HG03521 (cell line): ENCODE measurements around the gene NAPSA.
"Not testable (repeated sequence)": the region's sequence is repeated elsewhere in the genome, so short reads cannot be mapped to it uniquely, and the experiment has no call there.

Source experiments
- ATAC-seq: cut with Tn5 transposase; IDR thresholded peaks from one replicate; pipeline ENCODE4 v1.9.1; 2021; ENCODE audit warnings: mild to moderate bottlenecking, moderate library complexity; ENCODE audit not compliant: unreplicated experiment

NAPSA gene

DNA sequence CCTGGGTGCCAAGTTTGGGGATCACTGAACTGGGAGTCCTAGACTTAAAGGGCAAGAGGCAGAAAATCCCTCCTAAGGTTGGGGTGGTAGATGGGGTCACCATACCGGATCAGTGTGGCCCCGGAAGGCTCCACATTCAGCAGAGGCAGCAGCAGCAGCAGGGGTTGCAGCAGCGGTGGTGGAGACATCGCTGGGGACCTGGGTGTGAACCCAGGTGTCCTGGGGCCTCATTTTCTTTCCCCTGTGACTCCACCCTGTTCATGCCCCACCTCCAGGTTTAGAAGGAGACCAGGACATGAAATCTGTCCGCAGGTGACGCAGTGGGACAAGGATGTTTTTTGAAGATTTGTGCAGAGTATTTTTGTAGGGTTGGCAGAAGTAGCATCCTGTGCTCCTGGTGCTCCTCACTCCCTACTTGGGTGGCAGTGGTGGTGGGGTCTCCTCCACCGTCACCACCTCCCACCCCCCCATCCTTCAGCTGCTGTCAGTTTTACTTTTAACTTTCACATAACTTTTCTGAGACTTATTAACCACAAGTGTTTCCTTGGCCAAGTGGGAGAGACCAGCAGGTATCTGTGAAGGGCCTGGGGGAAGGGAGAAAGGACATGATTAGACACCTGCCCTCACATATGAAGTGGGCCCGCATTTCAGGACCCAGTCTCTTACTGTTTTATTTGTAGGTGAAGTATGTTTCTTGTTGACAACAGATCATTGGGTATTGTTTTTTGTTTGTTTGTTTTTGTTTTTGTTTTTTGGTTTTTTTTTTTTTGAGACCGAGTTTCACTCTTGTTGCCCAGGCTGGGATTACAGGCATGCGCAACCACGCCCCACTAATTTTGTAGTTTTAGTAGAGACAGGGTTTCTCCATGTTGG lies at the start of gene NAPSA:
Gene NAPSA, minus strand, starts transcription at position 206 of the 873 bp plus-strand sequence. Its CDS starts 18 bp downstream, at position 188.
- ATAC-seq = no peak

DNA sequence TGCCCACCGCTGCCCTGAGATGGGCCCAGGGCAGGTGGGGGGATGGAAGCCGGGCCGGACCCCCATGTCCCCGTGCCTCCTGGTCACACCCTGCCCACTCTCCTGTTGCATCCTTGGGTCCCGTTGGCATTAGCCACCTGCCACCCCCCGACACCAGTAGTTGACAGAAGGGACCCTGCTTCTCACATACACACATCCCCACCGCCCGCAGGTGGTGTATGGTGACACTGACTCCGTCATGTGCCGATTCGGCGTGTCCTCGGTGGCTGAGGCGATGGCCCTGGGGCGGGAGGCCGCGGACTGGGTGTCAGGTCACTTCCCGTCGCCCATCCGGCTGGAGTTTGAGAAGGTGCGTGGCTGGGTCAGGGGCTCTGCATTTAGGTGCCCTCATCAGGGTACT lies 48.1 kb upstream of the NAPSA start:
- ATAC-seq = no peak

DNA sequence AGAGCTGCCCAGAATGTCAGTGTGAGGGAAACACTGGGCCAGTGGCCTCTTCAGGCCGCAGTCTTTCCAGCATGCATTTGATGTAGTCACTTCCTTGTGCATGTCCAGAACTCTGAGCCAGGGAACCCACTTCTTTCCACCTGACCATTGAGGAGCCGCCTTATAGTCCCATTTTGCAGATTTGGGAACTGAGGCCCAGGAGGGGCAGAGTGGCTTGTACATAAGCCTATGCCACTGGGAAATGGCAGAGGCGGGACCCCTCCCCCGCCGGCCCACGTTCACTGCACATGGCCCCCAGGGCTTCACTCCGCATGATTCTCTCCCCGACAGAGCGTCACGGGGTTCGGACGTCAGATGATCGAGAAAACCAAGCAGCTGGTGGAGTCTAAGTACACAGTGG lies 47.7 kb upstream of the NAPSA start:
- no peak for ATAC-seq

DNA sequence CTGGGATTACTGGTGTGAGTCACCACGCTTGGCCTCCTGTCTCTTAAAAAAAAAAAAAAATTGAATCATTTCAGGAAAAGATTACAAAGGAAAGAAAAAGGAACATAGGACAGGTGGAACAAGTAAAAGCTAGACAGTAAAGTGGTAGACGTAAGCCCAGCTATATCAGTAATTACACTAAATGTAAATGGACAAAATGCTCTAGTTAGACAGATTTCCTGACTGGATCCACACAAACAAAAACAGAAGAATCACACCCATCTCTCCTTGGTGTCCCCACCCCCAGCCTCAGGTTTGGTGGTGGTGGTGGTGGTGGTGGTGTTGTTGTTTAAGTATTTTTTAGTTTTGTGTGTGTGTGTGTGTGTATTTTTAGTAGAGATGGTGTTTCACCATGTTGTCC lies 47.0 kb upstream of the NAPSA start:
- no peak for ATAC-seq

DNA sequence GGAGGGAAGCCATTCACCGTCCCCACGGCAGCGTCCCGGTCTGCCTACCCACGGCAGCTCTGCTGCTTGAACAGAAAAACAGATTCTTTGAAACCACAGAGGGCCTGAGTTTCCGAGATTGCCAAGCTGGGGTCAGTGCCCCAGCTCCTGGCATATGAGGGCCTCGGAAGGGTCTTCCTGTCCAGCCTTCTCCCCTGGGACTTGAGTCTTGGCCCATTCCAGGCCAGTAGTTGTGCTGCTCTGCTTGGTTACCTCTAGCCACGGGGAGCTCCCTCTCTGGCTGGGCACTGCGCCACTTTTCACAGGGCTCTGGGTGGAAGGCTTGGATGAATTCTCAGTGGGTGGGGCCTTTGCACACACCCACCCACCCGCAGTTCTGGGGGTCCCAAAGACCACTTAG lies 44.7 kb upstream of the NAPSA start:
- ATAC-seq = no peak

DNA sequence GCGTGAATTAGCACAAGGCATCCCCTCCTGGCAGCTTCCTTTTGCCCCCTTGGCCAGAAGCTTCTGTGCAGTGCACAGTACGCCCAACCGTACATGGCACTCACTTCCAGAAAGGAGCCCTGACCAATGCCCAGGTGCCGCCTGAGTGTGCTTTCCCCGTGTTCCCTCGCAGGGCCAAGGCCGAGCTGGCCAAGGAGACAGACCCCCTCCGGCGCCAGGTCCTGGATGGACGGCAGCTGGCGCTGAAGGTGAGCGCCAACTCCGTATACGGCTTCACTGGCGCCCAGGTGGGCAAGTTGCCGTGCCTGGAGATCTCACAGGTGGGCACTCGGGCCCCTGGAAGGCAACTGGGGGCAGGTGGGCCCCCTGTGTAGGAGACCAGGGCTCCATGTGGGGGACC lies 43.9 kb upstream of the NAPSA start:
- ATAC-seq = no peak

DNA sequence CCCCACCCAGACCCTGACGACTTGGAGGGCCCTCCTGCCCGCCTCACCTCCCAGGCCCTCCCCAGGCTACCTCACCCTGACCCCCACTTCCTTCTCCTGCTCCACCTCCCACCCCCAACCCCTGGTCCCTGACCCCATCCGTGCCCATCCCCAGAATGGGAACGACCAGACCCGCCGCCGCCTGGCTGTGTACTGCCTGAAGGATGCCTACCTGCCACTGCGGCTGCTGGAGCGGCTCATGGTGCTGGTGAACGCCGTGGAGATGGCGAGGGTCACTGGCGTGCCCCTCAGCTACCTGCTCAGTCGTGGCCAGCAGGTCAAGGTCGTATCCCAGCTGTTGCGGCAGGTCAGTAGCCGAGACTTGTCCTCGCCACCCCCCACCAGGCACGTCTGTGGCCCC lies 41.4 kb upstream of the NAPSA start:
- ATAC-seq = no peak

DNA sequence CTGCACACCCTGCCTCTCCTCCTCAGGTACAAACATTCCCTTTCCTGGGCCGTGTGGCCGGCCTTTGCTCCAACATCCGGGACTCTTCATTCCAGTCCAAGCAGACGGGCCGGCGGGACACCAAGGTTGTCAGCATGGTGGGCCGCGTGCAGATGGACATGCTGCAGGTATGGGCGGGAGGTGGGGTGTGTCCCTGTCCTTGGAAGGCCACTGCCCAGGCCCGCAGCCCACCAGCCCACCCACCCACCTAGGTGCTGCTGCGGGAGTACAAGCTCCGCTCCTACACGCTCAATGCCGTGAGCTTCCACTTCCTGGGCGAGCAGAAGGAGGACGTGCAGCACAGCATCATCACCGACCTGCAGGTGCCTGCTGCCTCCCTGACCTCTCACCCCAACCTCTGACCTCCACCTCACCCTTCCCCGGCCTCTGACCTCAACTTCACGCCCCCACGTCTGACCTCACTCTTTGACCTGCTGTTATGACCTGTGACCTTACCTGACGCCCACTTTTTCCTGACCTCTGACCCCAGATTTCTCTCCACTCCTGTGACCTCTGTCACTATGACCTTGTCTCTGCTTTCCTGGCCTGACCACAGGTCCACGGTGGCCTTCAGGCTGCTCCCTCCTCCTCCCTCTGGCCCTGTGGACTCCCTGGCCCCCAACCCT lies 40.8 kb upstream of the NAPSA start:
- no peak for ATAC-seq

DNA sequence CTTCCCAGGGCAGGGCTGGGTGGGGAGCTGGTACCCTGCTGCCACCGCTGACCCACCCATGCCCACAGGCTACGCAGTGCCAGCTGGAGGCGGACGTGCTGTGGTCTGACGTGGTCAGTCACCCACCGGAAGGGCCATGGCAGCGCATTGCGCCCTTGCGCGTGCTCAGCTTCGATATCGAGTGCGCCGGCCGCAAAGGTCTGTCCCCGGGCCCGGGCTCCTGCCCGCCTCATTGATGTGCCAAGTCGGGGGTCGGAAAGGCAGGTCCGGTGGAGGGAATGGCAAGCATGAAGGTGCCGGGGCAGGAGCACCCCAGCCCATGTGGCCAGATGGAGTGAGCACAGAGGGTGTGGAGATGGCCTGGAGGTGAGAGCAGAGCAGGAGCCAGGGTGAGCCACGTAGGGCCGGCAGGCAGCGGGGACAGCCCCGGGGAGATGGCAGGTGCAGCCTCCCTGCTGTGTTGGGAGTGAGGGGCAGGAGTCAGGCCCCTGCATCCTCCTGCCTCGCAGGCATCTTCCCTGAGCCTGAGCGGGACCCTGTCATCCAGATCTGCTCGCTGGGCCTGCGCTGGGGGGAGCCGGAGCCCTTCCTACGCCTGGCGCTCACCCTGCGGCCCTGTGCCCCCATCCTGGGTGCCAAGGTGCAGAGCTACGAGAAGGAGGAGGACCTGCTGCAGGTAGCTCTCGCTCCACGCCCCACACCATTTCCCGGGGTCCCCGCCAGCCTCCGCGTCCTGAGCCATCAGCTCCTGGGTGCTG lies 37.3 kb upstream of the NAPSA start:
- ATAC-seq = no peak

DNA sequence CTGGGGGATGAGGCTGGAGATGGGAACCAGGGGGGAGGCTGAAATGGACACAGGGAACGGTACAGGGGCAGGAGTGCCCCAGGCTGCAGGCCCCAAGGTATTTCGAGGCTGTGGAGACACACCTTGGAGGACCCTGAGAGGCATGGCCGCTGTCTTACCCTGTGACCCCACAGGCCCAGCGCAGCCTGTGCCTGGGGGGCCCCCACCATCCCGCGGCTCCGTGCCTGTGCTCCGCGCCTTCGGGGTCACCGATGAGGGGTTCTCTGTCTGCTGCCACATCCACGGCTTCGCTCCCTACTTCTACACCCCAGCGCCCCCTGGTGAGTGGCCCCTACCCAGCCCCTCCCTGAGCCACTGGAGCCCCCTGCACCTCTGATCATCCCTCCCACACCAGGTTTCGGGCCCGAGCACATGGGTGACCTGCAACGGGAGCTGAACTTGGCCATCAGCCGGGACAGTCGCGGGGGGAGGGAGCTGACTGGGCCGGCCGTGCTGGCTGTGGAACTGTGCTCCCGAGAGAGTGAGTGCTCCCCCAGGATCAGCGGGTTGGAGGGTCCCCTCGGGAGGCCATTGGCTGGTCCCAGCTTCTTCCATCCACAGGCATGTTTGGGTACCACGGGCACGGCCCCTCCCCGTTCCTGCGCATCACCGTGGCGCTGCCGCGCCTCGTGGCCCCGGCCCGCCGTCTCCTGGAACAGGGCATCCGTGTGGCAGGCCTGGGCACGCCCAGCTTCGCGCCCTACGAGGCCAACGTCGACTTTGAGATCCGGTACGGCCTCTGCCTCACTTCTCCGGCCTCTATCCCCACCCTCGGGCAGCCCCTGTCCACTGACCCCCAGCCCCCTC lies 36.4 kb upstream of the NAPSA start:
- no peak for ATAC-seq

DNA sequence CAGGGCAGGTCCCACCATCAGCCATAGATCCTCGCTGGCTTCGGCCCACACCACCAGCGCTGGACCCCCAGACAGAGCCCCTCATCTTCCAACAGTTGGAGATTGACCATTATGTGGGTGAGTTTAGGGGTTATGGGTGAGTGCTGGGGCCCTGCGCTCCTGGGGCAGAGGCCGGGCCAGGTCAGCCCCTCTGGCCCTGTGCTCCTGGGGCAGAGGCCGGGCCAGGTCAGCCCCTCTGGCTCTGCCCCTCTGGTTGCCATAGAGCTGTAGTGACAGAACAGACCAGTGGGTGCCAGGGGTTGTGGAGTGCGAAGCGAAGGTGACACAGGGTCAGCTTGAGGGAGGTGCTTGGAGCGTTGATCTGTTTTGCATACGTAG lies 33.9 kb upstream of the NAPSA start:
- ATAC-seq = no peak

DNA sequence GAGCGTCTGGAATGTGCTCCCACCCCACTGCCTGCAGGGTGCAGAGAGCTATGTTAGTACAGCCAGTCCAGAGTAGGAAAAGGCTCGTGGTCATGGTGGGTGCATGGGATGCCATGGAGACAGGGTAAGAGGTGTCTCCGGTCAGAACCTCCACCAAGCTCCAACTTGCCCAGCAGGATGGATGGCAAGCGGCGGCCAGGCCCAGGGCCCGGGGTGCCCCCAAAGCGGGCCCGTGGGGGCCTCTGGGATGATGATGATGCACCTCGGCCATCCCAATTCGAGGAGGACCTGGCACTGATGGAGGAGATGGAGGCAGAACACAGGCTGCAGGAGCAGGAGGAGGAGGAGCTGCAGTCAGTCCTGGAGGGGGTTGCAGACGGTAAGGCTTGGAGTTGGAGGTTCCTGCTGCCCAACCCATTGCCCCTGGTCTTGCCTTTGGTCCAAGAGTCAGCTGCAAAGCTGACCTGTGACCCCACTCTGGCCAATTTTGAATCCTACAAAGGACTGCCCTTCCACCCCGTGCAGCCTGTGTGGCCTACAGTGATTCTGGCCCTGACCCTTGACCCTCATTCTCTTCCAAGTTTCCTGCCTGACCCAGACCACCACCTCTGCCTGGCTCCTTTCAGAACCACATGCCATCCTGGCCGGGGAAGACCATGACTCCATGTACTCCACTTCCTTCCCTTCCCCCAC lies 33.4 kb upstream of the NAPSA start:
- ATAC-seq = no peak

DNA sequence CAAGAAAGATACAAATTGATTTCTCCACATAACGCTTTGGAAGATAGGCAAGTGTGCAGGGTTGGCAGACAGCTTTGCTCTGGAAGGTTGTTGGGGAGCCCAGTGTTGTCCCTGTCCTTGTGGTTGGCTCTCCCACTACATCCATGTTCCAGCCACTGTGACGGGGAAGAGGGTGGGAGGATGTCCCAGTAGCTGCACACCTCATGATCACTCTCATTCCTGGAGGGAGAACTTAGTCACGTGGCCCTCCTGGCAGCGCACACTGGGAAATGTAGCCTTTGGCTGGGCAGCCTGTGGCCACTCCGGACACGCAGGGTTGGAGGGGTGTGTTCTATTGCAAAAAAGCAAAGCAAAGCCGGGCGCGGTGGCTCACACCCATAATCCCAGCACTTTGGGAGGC lies 28.6 kb upstream of the NAPSA start:
- no peak for ATAC-seq

DNA sequence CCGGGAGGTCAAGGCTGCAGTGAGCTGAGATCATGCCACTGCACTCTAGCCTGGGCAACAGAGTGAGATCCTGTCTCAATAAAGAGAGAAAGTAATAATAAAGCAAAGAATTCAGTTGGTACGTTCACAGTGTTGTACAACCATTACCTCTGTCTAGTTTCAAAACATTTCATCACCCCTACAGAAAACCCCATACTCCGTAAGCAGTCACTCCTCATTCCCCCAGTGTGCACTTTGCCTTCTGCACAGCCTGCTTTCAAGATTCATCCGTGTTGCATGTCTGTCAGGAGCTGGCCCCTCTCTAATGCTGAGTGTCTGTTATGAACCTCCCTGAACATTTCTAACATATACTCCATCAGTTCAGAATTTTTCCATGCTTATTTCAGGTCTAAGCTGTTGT lies 28.1 kb upstream of the NAPSA start:
- ATAC-seq = no peak

DNA sequence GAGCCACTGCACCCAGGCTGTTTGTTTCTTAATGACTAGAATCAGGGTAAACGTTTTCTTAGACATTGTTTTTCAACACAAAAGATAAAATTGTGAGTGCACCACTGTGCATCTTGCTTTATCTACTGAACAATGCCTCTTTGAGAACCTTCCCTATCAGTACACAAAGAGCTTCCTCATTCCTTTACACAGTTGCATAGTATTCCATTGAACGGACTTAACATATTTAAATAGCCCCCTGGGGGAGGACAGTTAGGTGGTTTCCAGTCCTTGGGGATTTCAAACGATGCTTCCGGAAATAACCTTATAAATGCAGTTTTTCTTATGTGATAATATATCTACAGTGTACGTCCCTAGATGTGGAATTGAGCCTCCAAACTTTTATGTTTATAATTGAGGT lies 27.3 kb upstream of the NAPSA start:
- ATAC-seq = no peak

DNA sequence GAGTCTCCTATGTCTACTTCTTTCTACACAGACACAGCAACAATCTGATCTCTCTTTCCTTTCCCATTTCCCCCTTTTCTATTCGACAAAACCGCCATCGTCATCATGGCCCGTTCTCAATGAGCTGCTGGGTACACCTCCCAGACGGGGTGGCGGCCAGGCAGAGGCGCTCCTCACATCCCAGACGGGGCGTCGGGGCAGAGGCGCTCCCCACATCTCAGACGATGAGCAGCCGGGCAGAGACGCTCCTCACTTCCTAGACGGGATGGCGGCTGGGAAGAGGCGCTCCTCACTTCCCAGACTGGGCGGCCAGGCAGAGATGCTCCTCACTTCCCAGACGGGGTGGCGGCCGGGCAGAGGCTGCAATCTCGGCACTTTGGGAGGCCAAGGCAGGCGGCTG lies 25.5 kb upstream of the NAPSA start:
- ATAC-seq = not testable (repeated sequence)

DNA sequence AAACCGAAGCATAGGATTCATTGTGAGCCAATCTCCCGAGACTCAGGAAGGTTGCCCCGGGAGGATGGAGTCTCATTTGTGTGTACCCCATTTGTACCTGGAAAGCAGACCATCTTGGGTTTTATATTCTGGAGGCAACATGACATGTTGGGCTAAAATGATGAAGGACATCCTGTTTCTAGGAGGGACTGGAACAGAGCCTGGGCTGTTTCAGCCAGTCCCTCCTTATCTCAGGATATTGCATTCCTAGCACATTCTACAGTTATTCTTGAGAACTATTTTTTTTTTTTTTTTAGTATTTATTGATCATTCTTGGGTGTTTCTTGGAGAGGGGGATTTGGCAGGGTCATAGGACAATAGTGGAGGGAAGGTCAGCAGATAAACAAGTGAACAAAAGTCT lies 24.9 kb upstream of the NAPSA start:
- ATAC-seq = not testable (repeated sequence)

DNA sequence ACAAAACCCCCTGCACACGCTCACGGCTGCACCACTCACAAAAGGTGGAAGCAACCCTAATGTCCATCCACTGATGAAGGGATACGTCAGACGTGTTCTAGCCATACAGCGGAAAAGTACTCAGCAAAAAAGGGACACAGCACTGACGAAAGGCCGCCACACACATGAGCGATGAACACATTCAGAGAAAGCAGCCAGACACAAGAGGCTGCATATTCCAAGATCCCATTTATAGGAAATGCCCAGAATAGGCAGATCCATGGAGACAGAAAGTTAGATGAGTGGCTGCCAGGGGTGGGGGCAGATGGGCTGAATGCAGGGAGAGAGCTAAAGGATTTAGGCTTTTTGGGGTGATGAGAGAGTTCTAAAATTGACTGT lies 22.4 kb upstream of the NAPSA start:
- ATAC-seq = no peak

DNA sequence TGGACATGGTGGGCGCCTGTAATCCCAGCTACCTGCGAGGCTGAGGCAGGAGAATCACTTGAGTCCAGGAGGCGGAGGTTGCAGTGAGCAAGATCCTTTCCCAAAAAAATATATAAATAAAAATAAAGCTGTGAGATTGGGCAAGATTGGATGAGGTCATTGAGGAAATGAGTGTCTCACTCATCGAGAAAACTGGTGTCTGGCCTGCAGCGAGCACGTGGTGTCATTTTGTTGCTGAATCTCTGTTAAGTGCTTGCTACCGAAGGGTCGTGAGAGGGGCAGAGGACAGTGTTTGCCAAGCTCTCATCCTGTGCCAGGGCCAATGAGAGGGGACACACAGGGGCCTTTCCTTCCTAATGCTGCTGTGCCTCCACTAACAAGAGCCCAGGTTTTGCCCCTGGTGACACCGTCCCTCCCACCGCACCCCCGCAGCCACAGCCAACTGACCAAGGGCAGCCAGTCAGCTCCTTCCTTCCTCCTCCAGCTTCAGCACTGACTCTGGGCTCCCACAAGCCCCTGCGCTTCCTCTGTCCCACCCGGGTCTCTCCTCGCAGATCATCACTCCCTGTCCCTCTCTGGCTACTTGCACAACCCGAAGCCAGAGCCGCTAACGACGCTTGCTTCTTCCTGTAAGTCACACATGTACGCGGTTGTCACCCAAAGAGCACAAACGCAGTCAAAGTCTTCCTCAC lies 21.9 kb upstream of the NAPSA start:
- ATAC-seq = no peak
